Non-pigmented ciliary epithelial cell (primary cell): ENCODE measurements around the gene TJP1.
A peak's percentile ranks its signal among the peaks of the same experiment; 100 is the strongest.

Experiments
- DNase-seq: peaks from one replicate; pipeline ENCODE4 v3.0.0-alpha.2; 2010; ENCODE audit warnings: low read depth

The TJP1 gene

GRCh38 chr15:29822100-29822683 lies at the start of gene TJP1:
TSS of gene TJP1 (minus strand) at chr15:29822468. CDS start at chr15:29822028, 440 bp downstream.
- no peak for DNase-seq

GRCh38 chr15:29871401-29871800 lies 49.1 kb upstream of the TJP1 start:
- DNase-seq, result no peak

- DNase-seq, result no peak
These were observed 48.4 kb upstream of the TJP1 start for GRCh38 chr15:29870495-29871151.

- DNase-seq, result no peak
These were observed 45.2 kb upstream of the TJP1 start for GRCh38 chr15:29867241-29868000.

GRCh38 chr15:29866337-29866736 lies 44.1 kb upstream of the TJP1 start:
- no peak for DNase-seq

GRCh38 chr15:29864501-29864900 lies 42.2 kb upstream of the TJP1 start:
- DNase-seq, result no peak

- DNase-seq, result no peak
These were observed 41.2 kb upstream of the TJP1 start for GRCh38 chr15:29863438-29863837.

GRCh38 chr15:29862271-29862670 lies 40.0 kb upstream of the TJP1 start:
- no peak for DNase-seq

GRCh38 chr15:29860872-29861271 lies 38.6 kb upstream of the TJP1 start:
- DNase-seq, result no peak

GRCh38 chr15:29859973-29860715 lies 37.9 kb upstream of the TJP1 start:
- peak; percentile 53 for DNase-seq

- no peak for DNase-seq
These were observed 37.0 kb upstream of the TJP1 start for GRCh38 chr15:29859293-29859692.

GRCh38 chr15:29857221-29857789 lies 35.0 kb upstream of the TJP1 start:
- no peak for DNase-seq

GRCh38 chr15:29854413-29854812 lies 32.1 kb upstream of the TJP1 start:
- no peak for DNase-seq

GRCh38 chr15:29853211-29853987 lies 31.1 kb upstream of the TJP1 start:
- DNase-seq, result no peak

GRCh38 chr15:29852201-29852600 lies 29.9 kb upstream of the TJP1 start:
- no peak for DNase-seq

GRCh38 chr15:29849716-29850115 lies 27.4 kb upstream of the TJP1 start:
- DNase-seq, result no peak

GRCh38 chr15:29849218-29849617 lies 26.9 kb upstream of the TJP1 start:
- DNase-seq, result no peak

- no peak for DNase-seq
These were observed 22.1 kb upstream of the TJP1 start for GRCh38 chr15:29844290-29844903.

GRCh38 chr15:29842290-29842689 lies 20.0 kb upstream of the TJP1 start:
- no peak for DNase-seq

- DNase-seq, result no peak
These were observed 18.7 kb upstream of the TJP1 start for GRCh38 chr15:29840926-29841325.

GRCh38 chr15:29840054-29840453 lies 17.8 kb upstream of the TJP1 start:
- no peak for DNase-seq
